WI38 (cell line): ENCODE measurements around the gene HP.
"Not testable (repeated sequence)": the region's sequence is repeated elsewhere in the genome, so short reads cannot be mapped to it uniquely, and the experiment has no call there.

Experiments
- H3K4me3 ChIP-seq: 2 replicates; pipeline ENCODE4 v1.5.1; 2011; ENCODE audit warnings: low read depth, mild to moderate bottlenecking, control low read depth, low read length
- TF ChIP-seq, protein P1 (sequence below): IDR thresholded peaks from 2 replicates; pipeline ENCODE4 v1.5.1; 2012; ENCODE audit warnings: low read depth, mild to moderate bottlenecking, control low read depth, low read length

HP gene

GRCh38 chr16:72044296-72044695, 10.0 kb upstream of the HP start:
- TF ChIP-seq, protein P1, sequence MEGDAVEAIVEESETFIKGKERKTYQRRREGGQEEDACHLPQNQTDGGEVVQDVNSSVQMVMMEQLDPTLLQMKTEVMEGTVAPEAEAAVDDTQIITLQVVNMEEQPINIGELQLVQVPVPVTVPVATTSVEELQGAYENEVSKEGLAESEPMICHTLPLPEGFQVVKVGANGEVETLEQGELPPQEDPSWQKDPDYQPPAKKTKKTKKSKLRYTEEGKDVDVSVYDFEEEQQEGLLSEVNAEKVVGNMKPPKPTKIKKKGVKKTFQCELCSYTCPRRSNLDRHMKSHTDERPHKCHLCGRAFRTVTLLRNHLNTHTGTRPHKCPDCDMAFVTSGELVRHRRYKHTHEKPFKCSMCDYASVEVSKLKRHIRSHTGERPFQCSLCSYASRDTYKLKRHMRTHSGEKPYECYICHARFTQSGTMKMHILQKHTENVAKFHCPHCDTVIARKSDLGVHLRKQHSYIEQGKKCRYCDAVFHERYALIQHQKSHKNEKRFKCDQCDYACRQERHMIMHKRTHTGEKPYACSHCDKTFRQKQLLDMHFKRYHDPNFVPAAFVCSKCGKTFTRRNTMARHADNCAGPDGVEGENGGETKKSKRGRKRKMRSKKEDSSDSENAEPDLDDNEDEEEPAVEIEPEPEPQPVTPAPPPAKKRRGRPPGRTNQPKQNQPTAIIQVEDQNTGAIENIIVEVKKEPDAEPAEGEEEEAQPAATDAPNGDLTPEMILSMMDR: no peak
- no peak overlapping the region for H3K4me3 ChIP-seq

DNA sequence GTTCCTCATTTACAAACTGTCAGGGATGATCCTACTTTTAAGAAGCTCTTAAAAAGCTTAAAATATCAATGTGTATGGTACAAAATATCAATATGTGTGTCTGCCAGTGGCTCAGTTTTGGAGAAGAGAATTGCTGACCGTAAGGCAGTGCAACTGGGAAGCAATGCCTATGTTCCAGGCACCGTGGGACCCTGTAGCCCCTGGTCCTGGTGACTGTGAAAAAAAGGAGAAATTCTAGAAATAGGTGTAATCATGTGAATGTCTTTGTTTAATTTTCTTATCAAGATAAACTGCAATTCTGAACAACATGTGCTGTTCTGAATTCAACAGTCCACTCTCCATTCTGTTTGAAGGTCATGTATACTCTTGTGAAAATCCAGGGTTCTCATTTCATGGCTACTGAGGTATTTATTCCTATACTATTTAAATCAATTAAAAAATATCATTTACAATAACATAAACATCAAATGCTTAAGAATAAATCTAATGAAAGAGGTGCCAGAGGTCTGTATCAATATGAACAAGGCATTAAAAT, 9.4 kb upstream of the HP start:
- TF ChIP-seq, protein P1: no peak
- no peak overlapping the region for H3K4me3 ChIP-seq

GRCh38 chr16:72049110-72049509, 5.2 kb upstream of the HP start:
- TF ChIP-seq, protein P1: no peak
- no peak overlapping the region for H3K4me3 ChIP-seq

DNA sequence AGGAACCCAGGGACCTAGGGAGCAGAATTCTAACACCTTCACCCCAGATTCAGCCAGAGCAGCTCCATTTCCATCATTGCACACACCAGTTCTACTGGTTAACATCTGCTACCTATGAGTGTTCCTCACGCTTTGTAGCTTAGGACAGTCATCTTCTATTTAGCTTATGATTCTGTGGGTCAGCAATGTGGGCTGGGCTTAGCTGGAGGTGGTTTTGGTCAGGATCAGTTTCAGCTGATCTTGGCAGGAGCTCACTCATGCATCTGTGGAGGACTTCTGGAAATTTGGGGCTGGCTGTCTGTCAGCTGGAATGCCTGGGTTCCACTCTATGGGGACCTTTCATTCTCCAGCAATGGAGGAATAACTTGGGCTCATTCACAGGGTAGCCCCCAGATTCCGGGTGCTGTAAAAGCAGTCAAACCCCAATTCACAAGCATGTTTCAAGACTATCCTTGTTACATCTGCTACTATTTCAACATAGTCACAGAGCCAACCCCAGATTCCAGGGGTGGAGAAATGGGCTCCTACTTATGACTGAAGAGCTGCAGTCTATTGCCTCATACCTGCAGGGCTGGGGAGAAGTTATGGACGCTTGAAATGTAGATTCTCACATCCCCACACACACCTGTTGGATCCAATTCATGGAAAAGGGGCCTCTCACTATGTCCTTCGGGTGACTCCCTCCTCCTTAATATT, 3.4 kb upstream of the HP start:
- TF ChIP-seq, protein P1: no peak
- H3K4me3 ChIP-seq: no peak overlapping the region

DNA sequence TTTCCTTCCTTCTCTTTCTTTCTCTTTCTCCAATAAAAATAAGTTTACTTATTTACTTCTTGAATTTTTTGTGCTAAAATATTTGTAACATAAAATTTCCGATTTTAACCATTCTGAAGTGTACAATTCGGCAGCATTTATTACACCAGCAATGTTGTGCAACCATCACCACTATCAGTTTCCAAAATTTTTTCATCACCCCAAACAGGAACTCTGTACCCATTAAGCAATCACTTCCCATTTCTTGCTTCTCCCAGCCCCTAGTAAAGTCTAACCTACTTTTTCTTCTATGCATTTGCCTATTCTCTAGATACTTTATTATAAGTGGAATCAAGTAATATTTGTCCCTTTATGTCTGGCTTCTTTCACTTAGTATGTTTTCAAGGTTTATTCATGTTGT, 2.5 kb upstream of the HP start:
- TF ChIP-seq, protein P1: no peak
- no peak overlapping the region for H3K4me3 ChIP-seq

- no peak overlapping the region for H3K4me3 ChIP-seq
- TF ChIP-seq, protein P1: no peak
Observed at GRCh38 chr16:72055911-72056310, 1.6 kb downstream of the HP start.

DNA sequence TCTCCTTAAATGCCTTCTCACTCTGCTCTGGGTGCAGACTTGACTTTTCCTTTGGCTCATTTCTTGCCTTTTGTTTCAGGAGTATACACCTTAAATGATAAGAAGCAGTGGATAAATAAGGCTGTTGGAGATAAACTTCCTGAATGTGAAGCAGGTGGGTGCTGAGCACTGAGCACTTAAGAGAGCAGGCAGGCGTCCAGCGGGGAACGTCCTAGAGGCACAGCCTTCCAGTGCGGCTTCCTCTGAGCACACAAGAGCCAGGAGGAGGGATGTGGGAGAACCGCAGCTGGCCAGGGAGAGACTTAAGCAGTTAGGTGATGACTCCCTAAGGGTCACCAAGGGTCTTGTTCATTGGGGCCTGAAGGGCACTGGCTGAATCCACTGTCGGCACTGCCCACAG, 3.0 kb downstream of the HP start:
- not testable (repeated sequence) for H3K4me3 ChIP-seq

DNA sequence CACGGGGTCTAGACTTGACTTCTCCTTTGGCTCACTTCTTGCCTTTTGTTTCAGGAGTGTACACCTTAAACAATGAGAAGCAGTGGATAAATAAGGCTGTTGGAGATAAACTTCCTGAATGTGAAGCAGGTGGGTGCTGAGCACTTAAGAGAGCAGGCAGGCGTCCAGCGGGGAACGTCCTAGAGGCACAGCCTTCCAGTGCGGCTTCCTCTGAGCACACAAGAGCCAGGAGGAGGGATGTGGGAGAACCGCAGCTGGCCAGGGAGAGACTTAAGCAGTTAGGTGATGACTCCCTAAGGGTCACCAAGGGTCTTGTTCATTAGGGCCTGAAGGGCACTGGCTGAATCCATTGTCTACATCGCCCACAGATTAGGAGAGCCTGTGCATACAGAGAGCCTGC, 4.8 kb downstream of the HP start:
- H3K4me3 ChIP-seq: not testable (repeated sequence)
